DND-41 (cell line): Measurements from ENCODE around the gene DOCK4.

ENCODE experiments used
- EZH2 ChIP-seq: IDR thresholded peaks from 3 replicates; pipeline ENCODE4 v1.6.1; 2012; ENCODE audit warnings: borderline replicate concordance, low read depth, mild to moderate bottlenecking, moderate library complexity, low read length, inconsistent platforms; ENCODE audit not compliant: severe bottlenecking
- TF ChIP-seq, protein P1 (sequence below): IDR thresholded peaks from 2 replicates; pipeline ENCODE4 v1.5.1; 2012; ENCODE audit warnings: borderline replicate concordance, low read length, moderate library complexity, mild to moderate bottlenecking; ENCODE audit not compliant: poor library complexity, severe bottlenecking; ENCODE audit errors: extremely low read depth

DNA sequence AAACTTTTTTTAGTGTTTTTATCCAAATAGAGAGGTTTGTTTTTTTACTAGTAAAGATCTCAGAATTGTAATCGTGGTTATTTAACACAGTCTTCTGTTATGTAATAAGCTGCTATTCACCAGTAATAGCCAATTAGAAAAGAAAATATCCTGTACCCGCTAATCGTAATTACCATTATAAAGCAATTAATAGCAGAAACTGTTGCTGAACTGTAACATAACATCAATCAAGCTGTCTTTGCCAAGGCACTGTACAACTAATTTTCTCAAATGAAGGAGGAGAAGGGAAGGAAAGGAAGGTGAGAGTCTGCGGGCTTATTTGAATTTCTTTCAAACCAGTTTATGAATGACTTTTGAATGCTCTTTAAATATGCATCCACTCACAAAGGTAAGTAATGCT lies 9.6 kb upstream of the DOCK4 start:
- TF ChIP-seq, protein P1, sequence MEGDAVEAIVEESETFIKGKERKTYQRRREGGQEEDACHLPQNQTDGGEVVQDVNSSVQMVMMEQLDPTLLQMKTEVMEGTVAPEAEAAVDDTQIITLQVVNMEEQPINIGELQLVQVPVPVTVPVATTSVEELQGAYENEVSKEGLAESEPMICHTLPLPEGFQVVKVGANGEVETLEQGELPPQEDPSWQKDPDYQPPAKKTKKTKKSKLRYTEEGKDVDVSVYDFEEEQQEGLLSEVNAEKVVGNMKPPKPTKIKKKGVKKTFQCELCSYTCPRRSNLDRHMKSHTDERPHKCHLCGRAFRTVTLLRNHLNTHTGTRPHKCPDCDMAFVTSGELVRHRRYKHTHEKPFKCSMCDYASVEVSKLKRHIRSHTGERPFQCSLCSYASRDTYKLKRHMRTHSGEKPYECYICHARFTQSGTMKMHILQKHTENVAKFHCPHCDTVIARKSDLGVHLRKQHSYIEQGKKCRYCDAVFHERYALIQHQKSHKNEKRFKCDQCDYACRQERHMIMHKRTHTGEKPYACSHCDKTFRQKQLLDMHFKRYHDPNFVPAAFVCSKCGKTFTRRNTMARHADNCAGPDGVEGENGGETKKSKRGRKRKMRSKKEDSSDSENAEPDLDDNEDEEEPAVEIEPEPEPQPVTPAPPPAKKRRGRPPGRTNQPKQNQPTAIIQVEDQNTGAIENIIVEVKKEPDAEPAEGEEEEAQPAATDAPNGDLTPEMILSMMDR: no peak
- TF ChIP-seq EZH2: no peak
